GM12801 (cell line): ENCODE data around the gene DNAAF5.

Experiments
- TF ChIP-seq, protein P1 (sequence below): IDR thresholded peaks from one replicate; pipeline ENCODE4 v1.5.1; 2011; ENCODE audit warnings: control low read depth; ENCODE audit not compliant: insufficient read length; ENCODE audit errors: extremely low read depth

DNAAF5 gene

DNA sequence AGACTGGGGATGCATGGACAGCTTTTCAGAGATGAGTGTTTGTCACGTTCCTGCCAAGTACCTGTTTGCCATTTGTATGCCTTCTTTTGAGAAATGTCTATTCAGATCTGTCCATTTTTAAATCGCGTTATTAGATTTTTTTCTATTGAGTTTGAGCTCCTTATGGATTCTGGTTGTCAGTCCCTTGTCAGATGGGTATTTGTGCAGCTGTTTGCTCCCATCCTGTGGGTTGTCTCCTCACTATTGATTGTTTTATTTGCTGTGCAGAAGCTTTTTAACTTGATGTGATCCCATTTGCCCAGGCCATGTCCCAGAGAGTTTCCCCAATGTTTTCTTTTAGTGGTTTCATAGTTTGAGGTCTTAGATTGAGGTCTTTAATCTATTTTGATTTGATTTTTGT, 6.1 kb downstream of the DNAAF5 start:
- TF ChIP-seq, protein P1, sequence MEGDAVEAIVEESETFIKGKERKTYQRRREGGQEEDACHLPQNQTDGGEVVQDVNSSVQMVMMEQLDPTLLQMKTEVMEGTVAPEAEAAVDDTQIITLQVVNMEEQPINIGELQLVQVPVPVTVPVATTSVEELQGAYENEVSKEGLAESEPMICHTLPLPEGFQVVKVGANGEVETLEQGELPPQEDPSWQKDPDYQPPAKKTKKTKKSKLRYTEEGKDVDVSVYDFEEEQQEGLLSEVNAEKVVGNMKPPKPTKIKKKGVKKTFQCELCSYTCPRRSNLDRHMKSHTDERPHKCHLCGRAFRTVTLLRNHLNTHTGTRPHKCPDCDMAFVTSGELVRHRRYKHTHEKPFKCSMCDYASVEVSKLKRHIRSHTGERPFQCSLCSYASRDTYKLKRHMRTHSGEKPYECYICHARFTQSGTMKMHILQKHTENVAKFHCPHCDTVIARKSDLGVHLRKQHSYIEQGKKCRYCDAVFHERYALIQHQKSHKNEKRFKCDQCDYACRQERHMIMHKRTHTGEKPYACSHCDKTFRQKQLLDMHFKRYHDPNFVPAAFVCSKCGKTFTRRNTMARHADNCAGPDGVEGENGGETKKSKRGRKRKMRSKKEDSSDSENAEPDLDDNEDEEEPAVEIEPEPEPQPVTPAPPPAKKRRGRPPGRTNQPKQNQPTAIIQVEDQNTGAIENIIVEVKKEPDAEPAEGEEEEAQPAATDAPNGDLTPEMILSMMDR = no peak

DNA sequence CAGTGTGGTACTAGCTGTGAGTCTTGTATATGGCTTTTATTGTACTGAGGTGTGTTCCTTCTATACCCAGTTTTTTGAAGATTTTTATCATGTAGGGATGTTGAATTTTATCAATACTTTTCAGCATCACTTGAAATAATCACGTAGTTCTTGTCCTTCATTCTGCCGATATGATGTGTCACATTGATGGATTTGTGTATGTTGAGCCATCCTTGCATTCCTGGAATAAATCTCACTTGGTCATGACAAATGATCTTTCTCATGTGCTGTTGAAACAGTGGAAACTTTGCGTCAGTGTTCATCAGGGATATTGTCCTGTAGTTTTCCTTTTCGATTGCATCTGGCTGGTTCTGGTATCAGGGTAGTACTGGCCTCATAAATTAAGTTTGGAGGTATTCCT, 7.7 kb downstream of the DNAAF5 start:
- TF ChIP-seq, protein P1 = no peak

DNA sequence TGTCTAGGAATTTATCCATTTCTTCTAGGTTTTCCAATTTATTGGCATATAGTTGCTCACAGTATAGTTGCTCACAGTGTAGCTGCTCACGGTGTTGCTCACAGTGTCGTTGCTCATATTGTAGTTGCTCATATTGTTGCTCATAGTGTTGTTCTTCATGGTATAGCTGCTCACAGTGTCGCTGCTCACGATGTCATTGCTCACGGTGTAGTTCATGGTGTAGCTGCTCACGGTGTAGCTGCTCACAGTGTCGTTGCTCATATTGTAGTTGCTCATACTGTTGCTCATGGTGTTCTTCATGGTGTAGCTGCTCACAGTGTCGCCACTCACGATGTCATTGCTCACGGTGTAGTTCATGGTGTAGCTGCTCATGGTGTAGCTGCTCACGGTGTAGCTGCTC, 8.3 kb downstream of the DNAAF5 start:
- TF ChIP-seq, protein P1 = no peak

DNA sequence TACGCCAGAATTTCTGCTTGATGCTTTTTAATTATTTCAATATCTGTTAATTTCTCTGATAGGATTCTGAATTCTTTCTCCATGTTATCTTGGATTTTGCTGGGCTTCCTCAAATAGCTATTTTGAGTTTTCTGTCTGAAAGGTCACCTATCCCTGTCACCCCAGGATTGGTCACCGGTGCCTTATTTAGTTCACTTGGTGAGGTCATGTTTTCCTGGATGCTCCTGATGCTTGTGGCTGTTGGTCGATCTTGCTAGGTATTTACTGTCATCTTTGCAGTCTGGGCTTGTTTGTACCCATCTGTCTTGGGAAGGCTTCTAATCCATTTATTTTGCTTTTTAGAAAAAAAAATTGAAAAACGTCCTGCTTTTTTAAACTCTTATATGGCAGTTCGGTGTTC, 11.7 kb downstream of the DNAAF5 start:
- TF ChIP-seq, protein P1 = no peak

DNA sequence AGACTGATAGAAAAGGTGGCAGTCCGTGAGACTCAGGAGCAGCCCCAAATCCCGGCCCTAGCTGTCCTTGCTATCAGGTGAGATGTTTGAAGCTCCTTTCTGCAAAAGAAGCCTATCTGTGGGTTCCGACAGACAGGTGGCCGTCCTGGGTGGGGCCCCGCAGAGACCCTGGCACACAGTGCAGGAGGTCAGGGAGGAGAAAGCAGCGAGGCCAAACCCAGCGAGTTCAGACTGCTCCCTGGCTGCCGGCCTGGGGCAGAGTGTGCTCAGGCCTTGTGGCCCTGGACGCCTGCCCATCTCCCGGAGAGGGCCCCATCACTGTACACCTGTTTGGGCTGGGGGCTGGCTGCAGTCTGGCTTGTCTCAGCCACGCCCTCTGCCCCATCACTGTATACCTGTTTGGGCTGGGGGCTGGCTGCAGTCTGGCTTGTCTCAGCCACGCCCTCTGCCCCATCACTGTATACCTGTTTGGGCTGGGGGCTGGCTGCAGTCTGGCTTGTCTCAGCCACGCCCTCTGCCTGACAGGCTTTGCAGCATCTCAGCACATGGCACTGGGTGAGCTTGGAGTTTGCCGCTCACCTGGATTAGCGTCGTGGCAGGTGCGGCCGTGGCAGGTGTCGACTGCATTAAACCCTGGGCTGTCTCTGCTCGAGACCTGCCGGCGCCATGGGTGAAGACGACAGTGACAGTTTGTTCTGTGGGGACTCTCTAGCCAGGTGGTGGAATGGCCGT, 12.4 kb downstream of the DNAAF5 start:
- TF ChIP-seq, protein P1 = no peak

DNA sequence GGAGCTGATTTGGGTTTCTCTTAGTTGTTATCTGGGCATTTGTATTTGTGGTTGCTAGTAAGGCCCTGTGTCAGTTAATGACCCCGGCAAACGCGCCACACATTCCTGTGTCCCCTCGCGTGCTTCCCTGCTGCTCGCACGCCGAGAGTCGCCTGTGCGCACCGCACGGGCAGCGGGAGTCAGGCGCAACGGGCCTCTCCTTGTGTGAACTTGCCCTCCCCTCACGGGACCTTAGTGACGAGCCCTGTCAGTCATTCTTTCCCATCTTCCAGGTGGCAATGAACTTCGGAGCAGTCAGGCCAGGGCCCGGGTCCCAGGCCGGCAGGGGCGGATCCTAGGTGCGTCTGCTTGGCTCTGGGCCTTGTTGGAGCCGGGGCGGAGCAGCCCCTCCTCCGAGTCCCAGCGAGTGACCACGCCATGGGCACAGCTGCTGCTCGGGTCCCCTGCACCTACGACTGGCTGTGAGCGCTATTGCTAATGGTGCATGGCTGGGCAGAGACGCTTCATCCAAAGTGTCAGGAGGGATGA, 13.0 kb downstream of the DNAAF5 start:
- TF ChIP-seq, protein P1 = no peak

DNA sequence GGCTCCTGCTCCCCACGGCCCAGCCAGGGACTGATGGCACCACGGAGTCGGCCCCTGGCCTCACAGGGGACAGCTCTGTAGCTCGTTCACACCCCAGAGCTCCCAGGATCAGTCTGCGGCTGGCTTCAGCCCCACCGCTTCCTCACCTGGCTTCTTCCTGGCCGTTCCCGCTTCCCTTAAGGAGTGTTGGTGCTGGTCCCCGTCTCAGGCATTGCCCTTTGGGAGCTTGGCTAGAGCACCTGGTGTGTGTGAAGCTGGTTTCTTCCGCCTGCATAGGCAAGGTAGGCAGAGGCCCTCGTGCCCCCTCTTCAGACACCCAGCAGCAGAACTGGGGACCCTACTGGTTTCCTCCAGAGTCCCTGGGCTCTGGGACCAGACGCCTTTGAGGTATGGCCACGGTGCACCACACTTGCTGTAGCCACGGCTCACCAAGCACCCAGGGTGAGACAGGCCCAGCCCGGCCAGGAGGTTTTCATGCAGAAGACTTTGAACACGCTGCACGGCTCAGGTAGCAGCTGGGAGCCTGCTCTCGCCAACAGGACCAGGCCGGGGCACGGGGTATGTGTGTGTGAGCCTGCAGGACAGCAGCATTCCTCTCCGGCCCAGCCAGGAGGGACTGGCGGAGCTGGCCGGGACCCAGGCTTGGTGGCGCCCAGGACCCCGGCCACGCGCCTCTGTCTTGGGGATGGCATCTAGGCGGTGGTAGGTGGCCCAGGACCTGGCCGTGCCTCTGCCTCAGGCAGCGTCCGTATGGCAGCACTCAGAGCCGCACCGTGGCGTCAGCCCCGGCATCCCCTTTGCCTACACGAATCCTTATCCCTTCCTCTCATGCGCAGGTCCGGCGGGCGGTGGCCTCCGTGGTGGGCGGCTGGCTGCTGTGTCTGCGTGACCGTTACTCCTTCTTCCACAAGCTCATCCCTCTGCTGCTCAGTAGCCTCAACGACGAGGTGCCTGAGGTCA, 13.8 kb downstream of the DNAAF5 start:
- TF ChIP-seq, protein P1 = no peak
